SK-MEL-5 (cell line): ENCODE measurements around the gene PEG3. TPM values are rescaled to one million over a fixed set of nuclear protein-coding genes. Genes with fewer than 3 reads are reported as not detected.
"Not testable (repeated sequence)": the region's sequence is repeated elsewhere in the genome, so short reads cannot be mapped to it uniquely, and the experiment has no call there.

Experiments used
- DNase-seq: peaks from one replicate; pipeline ENCODE4 v3.0.0-alpha.2; 2016; ENCODE audit warnings: low read depth, low spot score
- in situ Hi-C: cut with HindIII; loops from 2 replicates; pipeline ENCODE4 v1.10.0; 2016; ENCODE audit warnings: low sequenced_read_pairs, high pct_unique_total_duplicates, low pct_unique_long_range_greater_than_20kb
- polyA plus RNA-seq, 2 experiments: library from polyadenylated mRNA; depleted of rRNA; stranded (reverse); fragments of >200 nt; gene quantifications; 2 replicates each; pipeline ENCODE4 v1.2.3, GENCODE V29; 2015
- total RNA-seq: library from RNA; depleted of rRNA; stranded (reverse); fragments of >200 nt; shearing (Covaris generic); gene quantifications from 2 replicates; pipeline ENCODE4 v1.2.3, GENCODE V29; 2014; rRNA removed

The PEG3 gene
- total RNA-seq: under 0.01 and 0.03 TPM in 2 replicates
- polyA plus RNA-seq (2015; cell fraction: cytosol; rRNA removed): 0.09 TPM in 1 of 2 replicates, not detected in the other
- not detected in 2 replicates for polyA plus RNA-seq (2015; cell fraction: nucleus; rRNA removed)

DNA sequence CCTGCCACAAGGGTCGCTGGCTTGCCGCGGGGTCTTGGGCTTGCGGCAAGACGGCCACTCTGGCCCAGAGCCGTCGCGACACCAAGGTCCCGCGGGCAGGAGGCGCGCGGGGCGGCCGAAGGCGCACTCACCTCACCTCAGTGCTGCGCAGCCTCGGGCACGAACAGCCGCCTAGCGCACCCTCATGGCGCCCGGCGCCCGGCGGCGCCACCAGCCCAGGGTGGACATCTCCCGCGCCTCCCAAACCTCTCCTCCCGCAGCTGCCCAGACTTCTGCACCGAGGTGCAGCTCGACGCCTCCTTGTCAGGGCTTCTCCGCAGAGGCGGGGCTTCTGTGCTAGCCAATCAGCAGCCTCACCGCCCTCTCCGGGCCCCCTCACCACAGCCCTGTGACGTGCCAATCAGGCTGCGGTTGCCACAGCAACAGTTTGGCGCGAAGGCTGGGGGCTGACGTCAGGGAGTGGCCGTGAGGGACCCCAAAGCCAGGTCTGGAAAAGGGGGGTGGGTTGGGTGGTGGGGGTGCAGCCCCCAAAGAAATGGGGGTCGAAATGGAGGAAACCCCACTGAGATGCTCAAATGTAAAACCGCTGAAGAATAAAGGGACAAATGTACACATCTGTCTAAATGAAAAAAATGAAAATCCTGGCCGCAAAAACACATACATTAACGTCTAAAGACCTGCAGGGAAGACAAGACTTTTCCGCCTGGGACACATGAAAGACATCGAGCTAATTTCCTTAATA lies at the start of gene PEG3, which contains the start of gene ZIM2:
Gene PEG3 (minus strand): TSS at position 276 of the 742 bp plus-strand sequence. CDS start 16,071 bp downstream, outside the sequence.
Gene ZIM2 (minus strand): TSS at position 276 of the 742 bp plus-strand sequence. CDS start 16,449 bp downstream, outside the sequence.
- in situ Hi-C loops: no loop called here

DNA sequence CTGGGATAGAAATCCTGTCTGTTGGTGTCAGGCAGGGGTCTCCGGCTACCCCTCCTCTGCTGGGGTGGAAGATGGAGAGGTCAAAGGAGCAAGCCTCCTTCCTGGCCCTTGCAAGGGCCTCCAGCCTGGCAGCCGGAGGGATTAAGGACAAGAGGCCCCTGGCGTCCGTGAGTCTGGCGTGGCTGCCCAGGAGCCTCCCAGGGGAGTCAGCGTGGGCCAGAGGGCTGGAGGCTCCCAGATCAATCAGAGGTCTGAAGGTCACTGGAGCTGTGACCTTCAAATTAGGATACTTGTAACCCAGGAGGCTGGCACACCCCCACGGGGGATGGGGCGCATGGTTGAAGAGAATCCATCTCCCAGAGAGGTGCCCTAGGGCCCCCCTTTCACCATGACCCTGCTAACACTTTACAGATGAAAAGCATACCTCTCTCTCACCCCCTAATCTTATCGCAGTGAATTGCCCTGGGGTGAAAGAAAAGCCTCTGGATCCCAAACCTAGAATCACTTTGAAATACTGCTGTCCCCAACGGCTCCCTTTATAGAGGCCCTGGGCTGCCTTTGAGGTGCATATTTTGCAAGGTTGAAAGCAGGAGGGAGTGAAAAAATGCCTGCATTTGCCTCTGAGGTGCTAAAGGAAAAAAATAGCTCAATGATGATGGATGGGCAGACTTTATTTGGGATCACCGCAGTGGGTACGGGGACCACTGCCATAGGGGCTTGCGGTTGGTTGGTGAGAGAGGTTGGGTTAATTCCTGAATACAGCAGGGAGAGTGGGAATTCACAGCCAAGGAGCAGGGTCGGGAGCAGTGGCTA lies 44.9 kb upstream of the PEG3 start:
- in situ Hi-C loops: no loop called here
- DNase-seq: no peak

More for the DNA sequence above, at the start of gene PEG3, which contains the start of gene ZIM2:
- DNase-seq: no peak

- no peak for DNase-seq
Measured at GRCh38 chr19:56884441-56884840, 43.9 kb upstream of the PEG3 start.

DNA sequence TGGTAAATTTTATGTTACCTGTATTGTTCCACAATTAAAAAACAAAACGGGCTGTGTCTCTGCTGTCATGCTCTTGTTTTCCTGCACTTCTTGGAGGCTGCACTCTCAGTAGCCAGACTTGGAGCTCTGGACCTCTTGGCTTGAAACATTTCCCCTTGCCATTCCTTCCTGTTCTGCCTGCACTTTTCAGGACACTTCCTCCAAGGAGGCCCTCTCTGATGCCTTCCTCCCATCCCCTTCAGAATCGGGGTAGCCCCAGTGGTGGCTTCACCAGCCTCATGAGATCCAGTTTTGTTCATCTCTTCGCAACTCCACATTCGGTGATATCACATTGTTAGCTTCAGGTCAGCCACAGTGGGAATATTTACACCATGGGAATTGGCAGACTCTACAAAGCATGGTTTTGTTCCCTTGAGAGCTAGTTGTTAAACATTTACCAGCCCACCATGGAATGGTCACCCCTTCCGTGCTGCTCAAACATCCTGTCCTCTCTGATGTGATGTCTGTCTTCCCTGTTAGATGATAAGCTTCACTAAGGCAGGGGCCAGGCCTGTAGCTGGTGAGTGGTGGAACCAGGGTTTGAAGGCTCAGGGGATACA lies 40.2 kb upstream of the PEG3 start:
- DNase-seq: no peak
- in situ Hi-C loops: no loop called here

More at GRCh38 chr19:56884441-56884840, 43.9 kb upstream of the PEG3 start:
- in situ Hi-C loops: no loop called here

DNA sequence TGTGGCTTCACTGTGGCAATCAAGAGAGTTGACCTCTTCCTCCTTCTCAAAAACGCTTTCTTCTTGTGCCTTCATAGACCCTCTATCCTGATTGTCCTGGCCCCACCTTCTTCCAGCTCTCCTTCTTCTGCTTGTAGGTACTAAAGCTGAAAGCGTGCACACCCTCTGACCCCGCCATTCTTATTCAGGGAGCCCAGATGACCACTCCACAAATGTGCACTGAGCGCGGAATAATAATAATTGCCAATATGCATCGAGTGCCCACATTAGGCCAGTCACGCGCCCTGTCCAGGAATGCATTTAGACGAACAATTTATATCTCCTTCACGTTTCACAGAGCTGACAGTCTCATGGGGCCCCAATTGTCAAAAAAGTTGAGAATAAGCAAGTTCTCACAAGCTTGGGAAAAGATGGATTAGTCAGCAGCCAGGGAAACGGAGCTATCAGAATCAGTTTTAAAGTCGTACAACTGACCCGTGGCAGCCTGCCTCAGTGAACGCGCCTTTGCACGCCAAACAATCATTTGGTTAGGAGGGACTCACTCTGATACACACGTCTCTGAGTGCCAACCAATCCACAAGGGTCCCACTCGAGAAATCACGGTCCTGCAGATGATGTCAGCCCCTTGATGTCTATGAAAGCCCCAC lies 36.7 kb upstream of the PEG3 start:
- in situ Hi-C loops: no loop called here
- DNase-seq: no peak

GRCh38 chr19:56875717-56876116 lies 35.2 kb upstream of the PEG3 start:
- in situ Hi-C loops: no loop called here
- DNase-seq: no peak

DNA sequence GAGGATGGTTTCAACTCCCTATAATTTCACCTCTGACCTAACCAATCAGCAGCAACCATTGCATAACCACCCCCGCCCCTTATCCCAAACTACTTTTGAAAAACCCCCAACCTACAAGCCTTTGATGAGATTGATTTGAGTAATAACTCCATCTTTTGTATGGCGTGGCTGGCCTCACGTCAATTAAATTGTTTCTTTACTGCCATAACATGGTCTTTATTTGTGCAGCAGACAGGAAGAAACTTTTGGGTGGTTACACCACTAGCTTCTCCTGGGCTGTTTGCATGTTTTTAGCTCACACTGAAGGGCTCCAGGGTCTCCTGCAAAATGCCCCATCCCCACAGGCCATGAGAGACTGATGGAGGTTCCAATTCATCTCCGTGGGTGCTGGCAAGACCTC lies 34.0 kb upstream of the PEG3 start:
- in situ Hi-C loops: no loop called here
- no peak for DNase-seq

DNA sequence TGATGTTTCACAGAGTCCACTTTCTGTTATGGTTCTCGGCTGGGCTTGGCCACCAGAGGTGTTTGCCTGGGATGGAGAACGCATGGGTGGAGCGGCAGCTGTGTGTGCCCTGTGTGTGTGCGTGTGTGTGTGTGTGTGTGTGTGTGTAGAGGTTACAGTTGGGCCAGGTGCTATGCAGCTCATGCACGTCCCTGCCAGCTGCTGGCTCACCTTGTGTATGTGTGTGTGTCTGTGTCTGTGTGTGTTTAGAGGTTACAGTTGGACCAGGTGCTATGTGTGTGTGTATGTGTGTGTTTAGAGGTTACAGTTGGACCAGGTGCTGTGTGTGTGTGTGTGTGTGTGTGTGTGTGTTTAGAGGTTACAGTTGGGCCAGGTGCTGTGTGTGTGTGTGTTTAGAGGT lies 33.0 kb upstream of the PEG3 start:
- no peak for DNase-seq
- in situ Hi-C loops: no loop called here

- in situ Hi-C loops: no loop called here
- DNase-seq: no peak
Measured at GRCh38 chr19:56869886-56870285, 29.4 kb upstream of the PEG3 start.

GRCh38 chr19:56868446-56868845 lies 27.9 kb upstream of the PEG3 start:
- in situ Hi-C loops: no loop called here
- no peak for DNase-seq

DNA sequence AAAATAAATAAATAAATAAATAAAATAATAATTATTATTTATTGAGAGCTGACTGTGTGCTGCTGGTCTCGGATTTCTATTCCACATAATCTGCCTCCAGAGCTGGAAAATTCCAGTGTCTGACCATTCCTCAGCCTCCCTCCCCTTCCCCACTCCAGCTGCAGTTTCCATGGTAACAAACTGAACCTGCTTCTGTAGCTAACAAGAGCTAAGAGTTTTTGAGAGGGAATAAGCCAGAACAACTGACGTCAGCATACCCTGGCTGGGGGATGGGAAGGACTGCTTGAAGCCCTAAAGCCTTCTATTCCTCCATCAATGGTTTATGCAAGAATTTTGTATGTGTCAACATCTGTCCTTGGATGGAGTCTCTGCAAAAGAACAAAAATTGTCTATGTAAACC lies 26.0 kb upstream of the PEG3 start:
- DNase-seq: no peak
- in situ Hi-C loops: no loop called here

- in situ Hi-C loops: no loop called here
- no peak for DNase-seq
Measured at GRCh38 chr19:56864443-56865125, 24.1 kb upstream of the PEG3 start.

DNA sequence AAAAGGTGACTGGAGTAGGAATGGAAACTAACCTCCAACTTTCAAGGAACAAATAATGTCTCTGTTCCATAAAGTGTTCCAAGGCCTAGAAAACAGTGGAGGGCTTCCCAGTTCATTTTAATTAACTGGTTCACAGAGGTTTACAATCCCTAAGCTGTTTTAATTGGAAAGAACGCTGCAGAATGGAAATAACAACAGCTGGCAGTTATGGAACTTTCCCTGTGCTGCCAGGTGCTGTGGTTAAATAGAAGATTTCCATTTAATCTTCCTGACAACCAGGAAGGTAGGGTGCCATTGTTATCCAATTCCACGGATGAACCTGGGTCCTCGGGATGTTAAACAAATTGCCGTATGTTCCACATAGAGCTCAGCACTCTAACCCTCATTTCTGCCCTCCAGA lies 22.2 kb upstream of the PEG3 start:
- in situ Hi-C loops: no loop called here
- DNase-seq: no peak

- DNase-seq, in situ Hi-C loops: not testable (repeated sequence)
Measured at GRCh38 chr19:56860409-56860808, 19.9 kb upstream of the PEG3 start.

DNA sequence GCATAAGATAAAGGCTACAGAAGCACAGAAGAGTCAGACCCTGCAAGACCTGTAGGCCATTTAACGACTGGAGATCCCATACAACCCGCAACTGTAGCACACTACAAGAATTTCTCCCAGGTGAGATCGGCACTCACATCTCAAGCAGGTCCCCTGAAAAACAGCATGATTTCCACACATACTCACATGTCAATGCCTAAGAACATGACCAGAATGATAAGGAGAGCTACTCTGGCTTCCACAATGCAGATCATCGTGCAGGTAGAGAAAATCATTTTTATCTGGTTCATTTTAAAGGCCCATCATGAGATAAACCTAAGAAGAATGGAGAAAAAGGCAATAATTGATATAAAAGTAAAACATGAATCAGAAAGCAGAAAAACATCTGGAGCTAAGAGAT lies 17.5 kb upstream of the PEG3 start:
- DNase-seq: no peak
- in situ Hi-C loops: no loop called here

DNA sequence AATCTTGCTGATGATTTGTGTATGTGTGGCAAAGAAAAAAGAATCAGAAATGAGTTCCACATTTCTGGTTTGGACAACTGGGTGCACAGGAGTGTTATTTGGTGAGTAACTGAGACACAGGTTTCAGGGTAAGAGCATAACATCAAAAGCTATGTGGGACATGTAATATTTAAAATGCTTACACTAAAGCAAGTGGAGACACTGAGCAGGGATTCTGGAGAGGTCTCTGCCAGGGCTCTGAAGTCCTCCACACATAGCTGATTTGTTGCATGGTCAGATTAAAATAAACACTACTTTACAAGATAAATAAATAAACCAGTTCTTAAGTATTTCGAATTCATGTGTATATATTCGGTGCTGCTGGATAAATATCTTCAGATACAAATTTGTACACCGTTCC lies 16.3 kb upstream of the PEG3 start:
- DNase-seq: no peak
- in situ Hi-C loops: no loop called here

- DNase-seq, in situ Hi-C loops: not testable (repeated sequence)
Measured at GRCh38 chr19:56852361-56852760, 11.8 kb upstream of the PEG3 start.
